ENCODE data around the gene USP32.

The USP32 gene

GRCh38 chr17:60278237-60278636 lies 113.7 kb downstream of the USP32 start:
- TF ChIP-seq BACH2 (CRISPR knock-in tag; IDR thresholded peaks at IDR 0.05; ENCODE audit: borderline replicate concordance) (no peak), ARNTL (CRISPR knock-in tag; IDR thresholded peaks at IDR 0.05; ENCODE audit: borderline replicate concordance, low read depth) (no peak), POU6F1 (CRISPR knock-in tag; IDR thresholded peaks at IDR 0.05; ENCODE audit: borderline replicate concordance, low read depth) (no peak), SNAI2 (CRISPR knock-in tag; IDR thresholded peaks at IDR 0.05) (no peak), ZC3H10 (CRISPR knock-in tag; IDR thresholded peaks at IDR 0.05) (no peak), ZNF565 (CRISPR knock-in tag; conservative IDR thresholded peaks at IDR 0.05; ENCODE audit: low read depth) (no peak), ZNF70 (CRISPR knock-in tag; IDR thresholded peaks at IDR 0.05) (no peak), TOX (CRISPR knock-in tag; IDR thresholded peaks at IDR 0.05; ENCODE audit: borderline replicate concordance) (no peak), OSR1 (CRISPR knock-in tag; IDR thresholded peaks at IDR 0.05) (no peak), ZFP3 (CRISPR knock-in tag; IDR thresholded peaks at IDR 0.05) (no peak), GLIS3 (CRISPR knock-in tag; IDR thresholded peaks at IDR 0.05) (no peak), ISL1 (CRISPR knock-in tag; IDR thresholded peaks at IDR 0.05) (no peak), CREB5 (CRISPR knock-in tag; IDR thresholded peaks at IDR 0.05; ENCODE audit: low read depth) (no peak)
- no peak for ATAC-seq

- no peak for ATAC-seq
Observed at GRCh38 chr17:60277258-60277657, 114.7 kb downstream of the USP32 start.

GRCh38 chr17:60269417-60269816 lies 122.5 kb downstream of the USP32 start:
- no peak for ATAC-seq

More at GRCh38 chr17:60277258-60277657, 114.7 kb downstream of the USP32 start:
- no peak for TF ChIP-seq PATZ1 (CRISPR knock-in tag; IDR thresholded peaks at IDR 0.05; ENCODE audit: borderline replicate concordance)
- no peak for TF ChIP-seq ZC3H10 (CRISPR knock-in tag; IDR thresholded peaks at IDR 0.05)
- no peak for TF ChIP-seq ISL1 (CRISPR knock-in tag; IDR thresholded peaks at IDR 0.05)
- TF ChIP-seq ESRRG (CRISPR knock-in tag; IDR thresholded peaks at IDR 0.05) = no peak
- no peak for TF ChIP-seq ARNTL (CRISPR knock-in tag; IDR thresholded peaks at IDR 0.05; ENCODE audit: borderline replicate concordance, low read depth)
- TF ChIP-seq POU6F1 (CRISPR knock-in tag; IDR thresholded peaks at IDR 0.05; ENCODE audit: borderline replicate concordance, low read depth) = no peak
- TF ChIP-seq GLIS3 (CRISPR knock-in tag; IDR thresholded peaks at IDR 0.05) = no peak
- TF ChIP-seq ZFP3 (CRISPR knock-in tag; IDR thresholded peaks at IDR 0.05) = no peak
- no peak for TF ChIP-seq ZNF565 (CRISPR knock-in tag; conservative IDR thresholded peaks at IDR 0.05; ENCODE audit: low read depth)
- TF ChIP-seq ZNF70 (CRISPR knock-in tag; IDR thresholded peaks at IDR 0.05) = no peak

GRCh38 chr17:60260540-60260939 lies 131.4 kb downstream of the USP32 start:
- TF ChIP-seq OSR1 (CRISPR knock-in tag; IDR thresholded peaks at IDR 0.05) (no peak), ISL1 (CRISPR knock-in tag; IDR thresholded peaks at IDR 0.05) (no peak), BACH2 (CRISPR knock-in tag; IDR thresholded peaks at IDR 0.05; ENCODE audit: borderline replicate concordance) (no peak), RARB (CRISPR knock-in tag; IDR thresholded peaks at IDR 0.05) (no peak), TSHZ2 (CRISPR knock-in tag; IDR thresholded peaks at IDR 0.05) (no peak)
- ATAC-seq = no peak

More at GRCh38 chr17:60269417-60269816, 122.5 kb downstream of the USP32 start:
- no peak for TF ChIP-seq RARB (CRISPR knock-in tag; IDR thresholded peaks at IDR 0.05)
- TF ChIP-seq POU6F1 (CRISPR knock-in tag; IDR thresholded peaks at IDR 0.05; ENCODE audit: borderline replicate concordance, low read depth) = no peak
- TF ChIP-seq PPARA (CRISPR knock-in tag; IDR thresholded peaks at IDR 0.05; ENCODE audit: borderline replicate concordance) = no peak
- no peak for TF ChIP-seq ESRRG (CRISPR knock-in tag; IDR thresholded peaks at IDR 0.05)
